ENCODE results near the gene NLGN1. TPM values are rescaled to one million over a fixed set of nuclear protein-coding genes. Genes with fewer than 3 reads are reported as not detected.

The NLGN1 gene
- polyA plus RNA-seq, 2 of the 4 experiments (the other 2 are of a cell fraction): not detected

DNA sequence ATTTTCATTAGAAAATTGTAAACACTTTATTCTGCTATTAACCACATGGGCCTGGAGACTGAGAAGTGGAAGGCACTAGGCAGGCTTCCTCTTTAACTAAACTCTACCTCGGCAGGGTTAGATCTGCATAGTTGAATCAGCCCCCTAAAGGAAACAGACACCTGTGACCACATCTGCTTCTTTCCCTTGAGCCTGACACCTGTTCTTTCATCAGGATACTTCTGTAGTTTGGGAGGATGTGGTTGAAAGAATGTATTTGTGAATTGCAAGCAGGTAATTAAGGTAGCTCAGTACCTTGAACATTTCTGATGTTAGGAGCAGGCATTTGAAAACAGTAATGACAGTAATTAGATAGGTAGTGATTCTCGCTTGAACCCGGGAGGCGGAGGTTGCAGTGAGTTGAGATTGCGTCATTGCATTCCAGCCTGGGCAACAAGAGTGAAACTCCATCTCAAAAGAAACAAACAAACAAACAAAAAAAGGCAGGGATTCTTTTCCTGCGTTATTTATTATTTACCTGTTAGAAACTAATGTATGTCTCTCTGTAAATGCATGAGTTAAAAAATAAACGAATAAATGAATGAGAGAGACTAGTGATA lies 468.5 kb downstream of the NLGN1 start (continued):
- TF ChIP-seq, protein P1, sequence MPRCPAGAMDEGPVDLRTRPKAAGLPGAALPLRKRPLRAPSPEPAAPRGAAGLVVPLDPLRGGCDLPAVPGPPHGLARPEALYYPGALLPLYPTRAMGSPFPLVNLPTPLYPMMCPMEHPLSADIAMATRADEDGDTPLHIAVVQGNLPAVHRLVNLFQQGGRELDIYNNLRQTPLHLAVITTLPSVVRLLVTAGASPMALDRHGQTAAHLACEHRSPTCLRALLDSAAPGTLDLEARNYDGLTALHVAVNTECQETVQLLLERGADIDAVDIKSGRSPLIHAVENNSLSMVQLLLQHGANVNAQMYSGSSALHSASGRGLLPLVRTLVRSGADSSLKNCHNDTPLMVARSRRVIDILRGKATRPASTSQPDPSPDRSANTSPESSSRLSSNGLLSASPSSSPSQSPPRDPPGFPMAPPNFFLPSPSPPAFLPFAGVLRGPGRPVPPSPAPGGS (IDR thresholded peaks at IDR 0.05): no peak
- TF ChIP-seq SREBF2 (IDR thresholded peaks at IDR 0.05): no peak

DNA sequence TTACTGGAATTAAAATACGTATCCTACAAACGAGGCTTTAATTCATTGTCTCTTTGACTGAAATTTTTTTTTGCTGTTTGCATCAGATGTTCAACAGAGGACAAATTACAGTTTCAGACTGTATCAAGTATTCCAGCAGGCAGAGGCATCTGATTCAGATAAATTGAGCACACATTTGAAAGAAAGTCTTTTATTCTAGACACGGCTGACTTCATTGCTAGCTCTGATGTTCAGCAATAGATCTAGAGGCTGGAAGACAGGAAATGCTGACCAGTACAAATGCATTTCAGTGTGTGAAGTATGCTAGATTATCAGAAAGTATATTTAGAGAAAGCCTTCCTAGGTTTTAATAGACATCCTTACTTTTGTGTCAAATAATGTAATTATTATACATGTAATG lies 472.2 kb downstream of the NLGN1 start:
- Histone ChIP-seq H3K27ac (no peak overlapping the region), H3K4me1 (no peaks in the 10 kb centered on the region), H3K4me2 (no peak overlapping the region), H3K4me3 (no peak overlapping the region), H3K9me3 (no peaks in the 10 kb centered on the region)
- DNase-seq (ENCODE audit: low read depth in 1 of 2, low spot score in 1 of 2) (no peak), FAIRE-seq (no peak), ATAC-seq (no peak)
- POLR2A ChIA-PET: no interaction called here
- CTCF ChIA-PET: no interaction called here
- 23% methylated on average over 3 of the region's 3 CpGs for WGBS (ENCODE audit: missing lambda C conversion rate)
- TF ChIP-seq POLR2AphosphoS2 (conservative IDR thresholded peaks at IDR 0.05; ENCODE audit: low read length): no peak
- TF ChIP-seq RNF2 (IDR thresholded peaks at IDR 0.05; ENCODE audit: borderline replicate concordance, low read depth): no peak
- no peak for TF ChIP-seq CHD4 (IDR thresholded peaks at IDR 0.05; ENCODE audit: borderline replicate concordance)
- TF ChIP-seq ZSCAN20 (CRISPR knock-in tag; IDR thresholded peaks at IDR 0.05): no peak
- no peak for TF ChIP-seq HEYL (CRISPR knock-in tag; IDR thresholded peaks at IDR 0.05)
- no peak for TF ChIP-seq KDM1A (IDR thresholded peaks at IDR 0.05; ENCODE audit: low read depth)
- TF ChIP-seq, protein P2, sequence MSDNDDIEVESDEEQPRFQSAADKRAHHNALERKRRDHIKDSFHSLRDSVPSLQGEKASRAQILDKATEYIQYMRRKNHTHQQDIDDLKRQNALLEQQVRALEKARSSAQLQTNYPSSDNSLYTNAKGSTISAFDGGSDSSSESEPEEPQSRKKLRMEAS (IDR thresholded peaks at IDR 0.05): no peak
- no peak for TF ChIP-seq FOXS1 (CRISPR knock-in tag; IDR thresholded peaks at IDR 0.05)
- TF ChIP-seq, protein P3, sequence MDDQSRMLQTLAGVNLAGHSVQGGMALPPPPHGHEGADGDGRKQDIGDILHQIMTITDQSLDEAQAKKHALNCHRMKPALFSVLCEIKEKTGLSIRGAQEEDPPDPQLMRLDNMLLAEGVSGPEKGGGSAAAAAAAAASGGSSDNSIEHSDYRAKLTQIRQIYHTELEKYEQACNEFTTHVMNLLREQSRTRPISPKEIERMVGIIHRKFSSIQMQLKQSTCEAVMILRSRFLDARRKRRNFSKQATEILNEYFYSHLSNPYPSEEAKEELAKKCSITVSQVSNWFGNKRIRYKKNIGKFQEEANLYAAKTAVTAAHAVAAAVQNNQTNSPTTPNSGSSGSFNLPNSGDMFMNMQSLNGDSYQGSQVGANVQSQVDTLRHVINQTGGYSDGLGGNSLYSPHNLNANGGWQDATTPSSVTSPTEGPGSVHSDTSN (IDR thresholded peaks at IDR 0.05): no peak
- no peak for TF ChIP-seq KDM5A (IDR thresholded peaks at IDR 0.05)
- TF ChIP-seq, protein P4, sequence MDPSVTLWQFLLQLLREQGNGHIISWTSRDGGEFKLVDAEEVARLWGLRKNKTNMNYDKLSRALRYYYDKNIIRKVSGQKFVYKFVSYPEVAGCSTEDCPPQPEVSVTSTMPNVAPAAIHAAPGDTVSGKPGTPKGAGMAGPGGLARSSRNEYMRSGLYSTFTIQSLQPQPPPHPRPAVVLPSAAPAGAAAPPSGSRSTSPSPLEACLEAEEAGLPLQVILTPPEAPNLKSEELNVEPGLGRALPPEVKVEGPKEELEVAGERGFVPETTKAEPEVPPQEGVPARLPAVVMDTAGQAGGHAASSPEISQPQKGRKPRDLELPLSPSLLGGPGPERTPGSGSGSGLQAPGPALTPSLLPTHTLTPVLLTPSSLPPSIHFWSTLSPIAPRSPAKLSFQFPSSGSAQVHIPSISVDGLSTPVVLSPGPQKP (IDR thresholded peaks at IDR 0.05; ENCODE audit: low read depth, low read length): no peak
- TF ChIP-seq ESRRA (IDR thresholded peaks at IDR 0.05; ENCODE audit: borderline replicate concordance, low read length): no peak
- no peak for TF ChIP-seq RFX5 (IDR thresholded peaks at IDR 0.05)
- TF ChIP-seq, protein P5, sequence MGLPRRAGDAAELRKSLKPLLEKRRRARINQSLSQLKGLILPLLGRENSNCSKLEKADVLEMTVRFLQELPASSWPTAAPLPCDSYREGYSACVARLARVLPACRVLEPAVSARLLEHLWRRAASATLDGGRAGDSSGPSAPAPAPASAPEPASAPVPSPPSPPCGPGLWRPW (IDR thresholded peaks at IDR 0.05): no peak
- TF ChIP-seq RARB (CRISPR knock-in tag; IDR thresholded peaks at IDR 0.05): no peak
- TF ChIP-seq NFE2L2 (conservative IDR thresholded peaks at IDR 0.05; ENCODE audit: low read length): no peak
- no peak for TF ChIP-seq POLR2A (IDR thresholded peaks at IDR 0.05; ENCODE audit: low read length)
- no peak for TF ChIP-seq MAZ (IDR thresholded peaks at IDR 0.05; ENCODE audit: borderline replicate concordance, low read depth, low read length)
- TF ChIP-seq CEBPB (IDR thresholded peaks at IDR 0.05): no peak
- TF ChIP-seq ZNF302 (CRISPR knock-in tag; IDR thresholded peaks at IDR 0.05): no peak

DNA sequence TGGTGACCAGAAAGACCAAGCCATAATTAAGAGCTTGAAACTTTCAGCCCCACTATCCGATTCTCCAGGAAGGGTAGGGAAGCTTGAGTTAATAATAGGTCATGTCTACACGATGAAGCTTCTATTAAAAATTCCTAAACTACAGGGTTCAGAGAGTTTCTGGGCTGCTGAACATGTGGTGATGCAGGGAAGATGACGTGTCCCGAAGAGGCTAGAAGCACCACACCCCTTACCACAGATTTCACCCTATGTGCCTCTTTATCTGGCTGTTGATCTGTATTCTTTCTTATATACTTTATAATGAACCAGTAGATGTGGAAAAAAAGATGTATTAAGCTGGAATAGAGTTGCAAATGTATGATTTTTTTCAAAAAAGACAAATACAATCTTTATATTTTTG lies 473.4 kb downstream of the NLGN1 start:
- no peak overlapping the region for H3K4me2 ChIP-seq
- TF ChIP-seq RCOR1 (IDR thresholded peaks at IDR 0.05; ENCODE audit: low read depth, low read length): no peak
- ChIA-PET CTCF (no interaction called here), POLR2A (no interaction called here)
- no peak for FAIRE-seq
- no peaks in the 10 kb centered on the region for H3K9me3 ChIP-seq
- ATAC-seq: no peak
- H3K4me3 ChIP-seq: no peak overlapping the region
- no peak for DNase-seq (ENCODE audit: low read depth in 1 of 2, low spot score in 1 of 2)
- no peaks in the 10 kb centered on the region for H3K4me1 ChIP-seq
- H3K27ac ChIP-seq: no peak overlapping the region
- WGBS (ENCODE audit: missing lambda C conversion rate): 17% methylated on average over 4 of the region's 4 CpGs
